ENCODE measurements around the gene BMPR2. TPM values are rescaled to one million over a fixed set of nuclear protein-coding genes. Genes with fewer than 3 reads are reported as not detected.
"Not testable (repeated sequence)": the region's sequence is repeated elsewhere in the genome, so short reads cannot be mapped to it uniquely, and the experiment has no call there.

BMPR2 gene
- polyA plus RNA-seq, 4 donors = 52.8 to 69.1 (median 65.4) TPM

DNA sequence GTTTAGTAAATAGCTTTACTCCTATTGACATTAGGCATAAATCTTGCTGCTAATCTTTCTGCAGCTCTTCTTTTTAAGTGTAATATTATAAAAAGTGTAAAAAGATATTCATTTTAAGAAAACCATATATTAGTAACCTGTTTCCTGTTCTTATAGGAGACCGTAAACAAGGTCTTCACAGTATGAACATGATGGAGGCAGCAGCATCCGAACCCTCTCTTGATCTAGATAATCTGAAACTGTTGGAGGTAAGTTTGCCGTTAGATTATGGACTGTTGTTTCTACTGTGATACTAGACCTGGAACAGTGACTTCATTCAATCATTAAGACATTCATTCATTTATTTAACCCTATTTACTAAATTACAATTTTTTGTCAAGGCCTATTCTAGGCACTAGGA, 138.6 kb downstream of the BMPR2 start:
- no peak for DNase-seq (ENCODE audit: low read depth in 4 of 4, low spot score in 3 of 4)

DNA sequence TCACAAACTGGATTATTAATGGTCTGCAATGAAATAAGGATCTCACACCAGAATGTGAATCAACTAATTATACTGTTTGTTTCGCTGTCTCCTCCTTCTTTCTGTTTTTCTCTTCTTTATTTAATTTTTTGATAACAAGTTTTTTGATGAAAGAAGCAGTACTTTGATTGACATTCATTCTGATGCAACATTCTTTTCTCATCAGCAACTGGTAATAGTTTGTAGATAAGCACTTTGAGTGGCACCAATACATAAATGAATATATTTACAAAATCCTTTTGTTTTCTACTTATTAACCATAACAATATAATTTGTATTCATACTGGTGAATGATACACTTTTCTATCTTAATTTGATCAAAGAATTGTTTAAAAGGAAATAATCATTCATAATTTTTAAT, 143.3 kb downstream of the BMPR2 start:
- DNase-seq (ENCODE audit: low read depth in 4 of 4, low spot score in 3 of 4) = no peak

DNA sequence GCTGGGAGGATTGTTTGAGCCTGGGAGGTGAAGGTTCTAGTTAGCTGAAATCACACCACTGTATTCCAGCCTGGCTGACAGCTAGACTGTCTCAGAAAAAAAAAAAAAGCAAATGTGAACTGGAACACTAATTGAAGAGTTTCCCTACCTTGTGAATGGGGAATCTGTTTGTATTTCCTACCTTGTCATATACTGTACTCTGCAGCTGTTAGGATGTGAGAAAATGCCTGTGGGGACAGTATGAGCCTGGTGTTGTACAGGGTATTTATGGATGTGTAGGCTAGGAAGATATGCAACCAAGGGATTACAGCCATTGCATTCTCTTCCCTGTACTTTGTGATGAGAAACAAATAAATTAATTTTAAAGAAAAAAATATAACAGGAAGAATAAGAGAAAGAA, 145.3 kb downstream of the BMPR2 start:
- DNase-seq (ENCODE audit: low read depth in 4 of 4, low spot score in 3 of 4) = no peak

DNA sequence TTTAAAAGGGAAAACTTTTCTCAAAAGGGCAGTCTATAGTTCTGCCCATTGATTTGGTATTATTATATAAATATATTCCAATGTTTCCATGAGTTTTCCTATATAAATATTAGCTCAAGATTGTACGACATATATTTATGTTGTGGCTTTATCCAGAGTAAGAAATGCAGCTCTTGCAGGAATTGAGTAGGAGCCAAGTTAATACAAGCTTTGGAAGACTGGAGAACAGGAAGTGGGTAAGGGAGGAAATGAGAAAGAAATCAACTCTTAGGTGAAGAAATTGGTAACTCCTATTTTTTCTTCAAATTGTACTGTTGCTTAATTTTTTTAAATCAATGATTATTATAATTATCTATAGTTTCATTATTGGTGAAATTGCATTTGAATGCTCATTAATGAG, 153.3 kb downstream of the BMPR2 start:
- no peak for DNase-seq (ENCODE audit: low read depth in 4 of 4, low spot score in 3 of 4)

DNA sequence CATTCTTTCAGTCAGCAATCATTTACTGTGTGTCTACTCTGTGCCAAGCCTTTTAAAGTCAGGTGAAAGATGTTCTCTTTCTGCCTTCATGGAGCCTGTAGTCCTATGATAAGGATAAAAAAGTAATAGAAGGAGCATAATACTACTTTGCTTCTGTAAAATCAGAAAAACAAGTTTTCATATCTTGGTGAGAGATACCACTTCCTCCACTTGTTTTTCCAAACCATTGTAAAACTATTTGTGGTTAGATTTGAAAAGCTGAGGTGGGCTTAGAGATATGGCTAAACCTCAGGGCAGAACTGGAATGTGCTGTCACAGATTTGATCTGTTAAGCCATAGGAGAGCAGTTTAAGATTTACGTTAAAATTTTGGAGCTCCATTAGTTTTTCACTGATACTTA, 153.9 kb downstream of the BMPR2 start:
- no peak for DNase-seq (ENCODE audit: low read depth in 4 of 4, low spot score in 3 of 4)

DNA sequence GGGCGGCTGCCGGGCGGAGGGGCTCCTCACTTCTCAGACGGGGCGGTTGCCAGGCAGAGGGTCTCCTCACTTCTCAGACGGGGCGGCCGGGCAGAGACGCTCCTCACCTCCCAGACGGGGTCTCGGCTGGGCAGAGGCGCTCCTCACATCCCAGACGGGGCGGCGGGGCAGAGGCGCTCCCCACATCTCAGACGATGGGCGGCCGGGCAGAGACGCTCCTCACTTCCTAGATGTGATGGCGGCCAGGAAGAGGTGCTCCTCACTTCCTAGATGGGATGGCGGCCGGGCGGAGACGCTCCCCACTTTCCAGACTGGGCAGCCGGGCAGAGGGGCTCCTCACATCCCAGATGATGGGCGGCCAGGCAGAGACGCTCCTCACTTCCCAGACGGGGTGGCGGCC, 159.2 kb downstream of the BMPR2 start:
- DNase-seq (ENCODE audit: low read depth in 4 of 4, low spot score in 3 of 4) = not testable (repeated sequence)

DNA sequence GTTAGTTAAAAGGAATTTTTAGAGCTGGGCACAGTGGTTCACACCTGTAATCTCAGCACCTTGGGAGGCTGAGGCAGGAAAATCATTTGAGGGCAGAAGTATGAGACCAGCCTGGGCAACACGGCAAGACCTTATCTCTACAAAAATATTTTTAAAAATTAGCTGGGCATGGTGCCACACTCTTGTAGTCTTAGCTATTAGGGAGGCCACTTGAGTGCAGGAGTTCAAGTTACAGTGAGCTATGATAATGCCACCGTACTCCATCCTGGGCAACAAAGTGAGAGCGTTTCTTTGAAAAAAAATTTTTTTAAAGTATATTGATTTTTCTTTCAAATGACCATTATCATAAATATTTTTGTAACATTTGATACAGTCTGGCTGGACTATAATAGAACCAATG, 165.0 kb downstream of the BMPR2 start:
- no peak for DNase-seq (ENCODE audit: low read depth in 4 of 4, low spot score in 3 of 4)

DNA sequence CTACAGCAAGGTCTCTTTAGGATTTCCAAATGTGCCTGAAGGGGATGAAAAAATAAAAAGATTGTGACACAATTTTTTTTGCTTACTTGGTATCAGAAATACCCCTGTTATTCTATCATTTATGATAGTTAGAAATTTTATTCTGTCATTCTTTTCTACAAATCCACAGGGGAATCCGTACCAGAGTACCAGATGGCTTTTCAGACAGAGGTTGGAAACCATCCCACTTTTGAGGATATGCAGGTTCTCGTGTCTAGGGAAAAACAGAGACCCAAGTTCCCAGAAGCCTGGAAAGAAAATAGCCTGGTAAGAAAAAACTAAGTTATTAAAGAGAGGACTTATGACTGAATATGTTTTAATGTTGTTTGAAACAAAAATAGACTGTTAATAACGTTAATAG, 166.0 kb downstream of the BMPR2 start:
- peak in 1 of 4 donors; percentile 7 for DNase-seq (ENCODE audit: low read depth in 4 of 4, low spot score in 3 of 4)

DNA sequence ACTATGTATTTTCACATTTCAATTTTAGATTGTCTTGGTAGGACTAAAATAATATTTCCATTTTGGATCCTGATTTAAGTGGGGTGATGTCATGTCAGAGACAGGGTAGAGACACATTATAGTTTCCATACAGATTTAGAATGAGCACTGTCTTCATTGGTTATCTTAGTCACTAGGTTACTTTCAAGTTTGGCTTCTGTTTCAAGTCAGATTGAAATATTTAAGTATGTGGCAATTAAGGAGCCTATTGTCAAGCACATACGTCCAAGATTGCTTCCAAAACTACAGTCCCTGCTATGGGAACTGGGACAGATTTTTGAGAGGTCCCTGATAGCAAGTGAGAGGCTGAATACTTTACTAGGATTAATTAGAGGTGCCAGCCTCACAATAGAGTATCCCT, 169.4 kb downstream of the BMPR2 start:
- no peak for DNase-seq (ENCODE audit: low read depth in 4 of 4, low spot score in 3 of 4)

DNA sequence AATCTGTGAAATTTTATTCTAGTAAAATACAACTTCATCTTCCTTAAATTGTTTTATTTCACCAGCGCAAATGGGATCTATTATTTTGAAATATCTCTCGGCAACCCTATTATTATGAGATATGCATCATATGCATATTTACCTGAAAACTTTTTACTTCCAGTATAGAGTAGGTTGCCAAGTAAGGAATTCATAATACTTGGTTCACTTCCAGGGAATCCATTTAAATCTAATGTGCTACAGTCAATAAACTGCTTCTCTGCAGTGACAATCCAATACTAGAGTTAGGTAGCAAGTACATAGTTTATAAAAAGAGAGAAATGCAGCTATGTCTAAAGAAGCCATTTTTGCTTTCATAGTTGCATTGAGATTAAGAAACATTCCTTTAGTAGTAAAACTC, 169.8 kb downstream of the BMPR2 start:
- no peak for DNase-seq (ENCODE audit: low read depth in 4 of 4, low spot score in 3 of 4)

DNA sequence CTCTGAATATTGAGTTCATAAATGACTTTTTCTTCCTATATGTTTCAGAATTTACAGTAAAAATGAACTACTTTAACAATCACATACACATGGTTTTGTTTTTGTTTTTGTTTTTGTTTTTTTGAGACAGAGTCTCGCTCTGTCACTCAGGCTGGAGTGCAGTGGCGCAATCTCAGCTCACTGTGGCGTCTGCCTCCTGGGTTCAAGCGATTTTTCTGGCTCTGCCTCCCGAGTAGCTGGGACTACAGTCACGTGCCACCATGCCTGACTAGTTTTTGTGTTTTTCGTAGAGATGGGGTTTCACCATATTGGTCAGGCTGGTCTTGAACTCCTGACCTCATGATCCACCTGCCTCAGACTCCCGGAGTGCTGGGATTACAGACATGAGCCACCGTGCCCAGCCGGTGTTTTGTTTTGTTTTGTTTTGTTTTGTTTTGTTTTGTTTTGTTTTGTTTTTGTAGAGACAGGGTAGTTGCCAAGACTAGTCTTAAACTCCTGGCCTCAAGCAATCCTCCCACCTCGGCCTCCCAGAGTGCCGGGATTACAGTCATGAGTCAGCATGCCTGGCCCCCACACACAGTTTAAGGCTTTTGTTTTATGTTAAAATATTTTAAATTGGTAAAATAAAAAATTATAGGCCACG, 170.5 kb downstream of the BMPR2 start:
- DNase-seq (ENCODE audit: low read depth in 4 of 4, low spot score in 3 of 4) = not testable (repeated sequence)

DNA sequence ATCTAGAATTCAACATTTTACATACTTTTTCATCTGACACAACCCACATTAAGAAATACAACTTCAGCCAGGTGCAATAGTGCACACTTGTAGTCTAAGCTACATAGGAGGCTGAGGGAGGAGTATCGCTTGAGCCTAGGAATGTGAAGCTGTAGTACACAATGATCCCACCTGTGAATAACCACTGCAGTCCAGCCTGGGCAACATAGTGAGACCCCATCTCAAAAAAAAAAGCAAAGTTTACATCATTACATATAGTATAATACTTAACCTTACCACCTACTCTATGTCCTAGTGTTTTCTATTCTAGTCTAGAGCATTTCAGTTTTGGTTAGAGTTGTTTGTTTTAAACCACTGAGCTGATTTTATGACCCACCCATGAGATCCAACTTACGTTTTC, 172.1 kb downstream of the BMPR2 start:
- DNase-seq (ENCODE audit: low read depth in 4 of 4, low spot score in 3 of 4) = no peak

DNA sequence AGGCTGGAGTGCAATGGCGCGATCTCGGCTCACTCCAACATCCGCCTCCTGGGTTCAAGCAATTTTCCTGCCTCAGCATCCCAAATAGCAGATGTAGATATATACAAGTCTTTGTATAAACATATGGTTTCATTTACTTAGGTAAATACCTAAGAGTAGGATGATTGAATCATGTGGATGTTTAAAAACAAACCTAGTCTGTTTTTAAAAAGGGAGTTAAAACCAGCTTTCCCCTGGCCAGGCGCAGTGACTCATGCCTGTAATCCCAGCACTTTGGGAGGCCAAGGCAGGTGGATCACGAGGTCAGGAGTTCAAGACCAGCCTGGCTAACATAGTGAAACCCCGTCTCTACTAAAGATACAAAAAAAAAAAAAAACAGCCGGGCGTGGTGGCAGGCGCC, 174.9 kb downstream of the BMPR2 start:
- not testable (repeated sequence) for DNase-seq (ENCODE audit: low read depth in 4 of 4, low spot score in 3 of 4)

DNA sequence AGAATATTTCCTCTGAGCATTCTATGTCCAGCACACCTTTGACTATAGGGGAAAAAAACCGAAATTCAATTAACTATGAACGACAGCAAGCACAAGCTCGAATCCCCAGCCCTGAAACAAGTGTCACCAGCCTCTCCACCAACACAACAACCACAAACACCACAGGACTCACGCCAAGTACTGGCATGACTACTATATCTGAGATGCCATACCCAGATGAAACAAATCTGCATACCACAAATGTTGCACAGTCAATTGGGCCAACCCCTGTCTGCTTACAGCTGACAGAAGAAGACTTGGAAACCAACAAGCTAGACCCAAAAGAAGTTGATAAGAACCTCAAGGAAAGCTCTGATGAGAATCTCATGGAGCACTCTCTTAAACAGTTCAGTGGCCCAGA, 179.2 kb downstream of the BMPR2 start:
- DNase-seq (ENCODE audit: low read depth in 4 of 4, low spot score in 3 of 4) = no peak

DNA sequence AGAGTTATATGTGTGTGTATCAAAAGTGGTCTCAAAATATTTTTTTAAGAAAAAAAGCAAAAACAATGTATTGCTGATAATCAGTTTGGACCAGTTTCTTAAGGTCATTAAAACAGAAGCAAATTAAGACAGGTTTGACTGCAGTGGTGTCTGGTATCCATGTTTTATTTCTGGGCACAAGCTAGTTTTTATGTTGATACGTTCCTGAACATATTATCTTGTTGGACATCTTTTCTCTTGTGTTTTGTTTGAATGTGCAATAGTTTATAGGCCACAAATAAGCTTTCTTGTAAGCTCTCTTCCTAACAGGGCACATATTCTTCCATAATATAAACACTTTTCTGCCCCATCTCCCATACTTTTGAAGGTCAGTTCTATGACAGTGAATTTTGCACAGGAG, 184.1 kb downstream of the BMPR2 start:
- DNase-seq (ENCODE audit: low read depth in 4 of 4, low spot score in 3 of 4) = no peak

DNA sequence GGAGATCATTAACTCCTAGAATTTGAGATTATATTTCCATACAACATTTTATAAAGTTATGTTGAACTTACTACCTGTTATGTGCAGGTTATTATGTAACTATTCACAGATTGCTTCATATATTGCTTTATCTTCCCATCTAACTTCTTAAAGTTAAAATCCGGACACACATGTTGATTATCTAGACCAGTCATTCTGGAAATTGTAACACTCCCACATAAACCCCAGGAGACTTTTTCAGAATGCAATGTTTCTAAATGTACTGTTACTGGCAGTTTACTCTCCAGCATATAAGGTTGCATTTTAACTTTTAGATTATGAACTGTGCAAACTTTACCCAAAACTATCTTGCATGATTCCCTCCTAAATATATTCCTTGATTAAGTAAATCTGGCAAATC, 188.1 kb downstream of the BMPR2 start:
- DNase-seq (ENCODE audit: low read depth in 4 of 4, low spot score in 3 of 4) = no peak

DNA sequence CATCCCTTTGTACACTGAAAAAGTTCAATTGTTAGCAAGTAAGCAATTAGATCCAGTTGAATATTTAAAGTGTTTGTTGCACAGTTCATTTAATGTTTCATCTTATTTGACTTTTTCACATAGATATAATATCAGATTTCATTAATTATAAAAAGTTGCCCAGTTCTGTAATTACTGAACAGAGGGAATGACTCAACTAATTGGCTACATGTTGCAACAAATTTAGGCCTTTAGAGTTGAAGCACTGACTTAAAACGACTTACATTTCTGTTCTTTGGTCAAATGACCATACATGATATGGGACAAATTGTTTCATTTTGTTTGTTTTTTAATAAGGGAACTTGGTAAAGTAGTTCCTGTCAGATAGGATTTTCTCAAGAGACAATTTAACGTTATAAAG, 190.2 kb downstream of the BMPR2 start:
- no peak for DNase-seq (ENCODE audit: low read depth in 4 of 4, low spot score in 3 of 4)

DNA sequence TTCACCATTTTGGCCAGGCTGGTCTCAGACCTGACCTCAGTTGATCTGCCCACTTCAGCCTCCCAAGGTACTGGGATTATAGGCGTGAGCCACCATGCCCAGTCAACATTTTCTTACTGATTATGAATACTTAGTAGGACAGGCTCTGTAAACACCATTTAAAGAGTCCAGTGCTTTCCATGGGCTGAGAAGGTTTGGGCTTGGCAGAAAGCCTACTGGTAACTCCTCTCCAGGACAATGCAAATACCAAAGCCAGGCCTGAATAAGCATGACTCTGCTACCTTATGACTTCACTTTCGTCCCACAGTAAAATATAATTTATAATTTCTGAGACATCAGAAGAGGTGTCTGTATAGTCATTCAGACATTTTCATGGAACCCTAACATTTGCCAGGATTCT, 198.4 kb downstream of the BMPR2 start:
- no peak for DNase-seq (ENCODE audit: low read depth in 4 of 4, low spot score in 3 of 4)

DNA sequence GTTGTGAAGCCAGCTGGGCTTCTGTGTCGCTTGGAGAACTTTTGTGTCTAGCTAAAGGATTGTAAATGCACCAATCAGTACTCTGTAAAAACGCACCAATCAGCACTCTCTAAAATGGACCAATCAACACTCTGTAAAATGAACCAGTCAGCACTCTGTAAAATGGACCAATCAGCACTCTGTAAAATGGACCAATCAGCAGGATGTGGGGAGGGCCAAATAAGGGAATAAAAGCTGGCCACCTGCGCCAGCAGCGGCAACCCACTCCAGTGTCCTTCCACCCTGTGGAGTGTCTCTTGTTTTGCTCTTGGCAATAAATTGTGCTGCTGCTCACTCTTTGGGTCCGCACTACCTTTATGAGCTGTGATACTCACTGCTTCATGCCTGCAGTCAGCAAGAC, 199.1 kb downstream of the BMPR2 start:
- DNase-seq (ENCODE audit: low read depth in 4 of 4, low spot score in 3 of 4) = not testable (repeated sequence)

DNA sequence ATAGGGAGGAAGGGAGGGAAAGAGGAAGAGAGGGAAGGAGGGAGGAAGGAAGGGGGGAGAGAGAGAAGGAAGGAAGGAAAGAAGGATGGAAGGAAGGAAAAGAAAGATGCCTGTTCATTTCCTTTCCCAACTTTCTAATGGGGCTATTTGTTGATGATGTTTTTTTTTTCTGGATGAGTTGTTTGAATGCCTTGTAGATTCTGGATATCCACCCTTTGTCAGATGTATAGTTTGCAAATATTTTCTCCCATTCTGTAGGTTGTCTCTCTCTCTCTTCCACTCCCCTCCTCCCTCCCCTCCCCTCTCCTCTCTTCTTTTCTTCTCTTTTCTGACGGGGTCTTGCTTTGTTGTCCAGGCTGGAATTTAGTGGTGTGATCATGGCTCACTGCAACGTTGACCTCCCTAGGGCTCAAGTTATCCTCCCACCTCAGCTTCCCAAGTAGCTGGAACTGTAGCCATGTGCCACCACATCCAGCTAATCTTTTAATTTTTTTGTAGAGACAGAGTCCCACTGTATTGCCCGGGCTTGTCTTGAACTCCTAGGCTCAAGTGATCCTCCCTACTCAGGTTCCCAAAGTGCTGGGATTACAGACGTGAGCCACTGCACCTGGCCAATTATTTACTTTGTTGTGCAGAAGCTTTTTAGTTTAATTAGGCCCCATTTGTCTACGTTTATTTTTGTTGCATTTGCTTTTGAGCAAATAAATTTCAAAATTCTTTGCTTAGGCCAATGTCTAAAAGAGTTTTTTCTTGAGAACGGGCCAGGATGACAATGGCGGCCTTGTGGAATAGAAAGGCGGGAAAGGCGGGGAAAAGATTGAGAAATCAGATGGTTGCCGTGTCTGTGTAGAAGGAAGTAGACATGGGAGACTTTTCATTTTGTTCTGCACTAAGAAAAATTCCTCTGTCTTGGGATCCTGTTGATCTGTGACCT, 201.4 kb downstream of the BMPR2 start:
- DNase-seq (ENCODE audit: low read depth in 4 of 4, low spot score in 3 of 4) = no peak

DNA sequence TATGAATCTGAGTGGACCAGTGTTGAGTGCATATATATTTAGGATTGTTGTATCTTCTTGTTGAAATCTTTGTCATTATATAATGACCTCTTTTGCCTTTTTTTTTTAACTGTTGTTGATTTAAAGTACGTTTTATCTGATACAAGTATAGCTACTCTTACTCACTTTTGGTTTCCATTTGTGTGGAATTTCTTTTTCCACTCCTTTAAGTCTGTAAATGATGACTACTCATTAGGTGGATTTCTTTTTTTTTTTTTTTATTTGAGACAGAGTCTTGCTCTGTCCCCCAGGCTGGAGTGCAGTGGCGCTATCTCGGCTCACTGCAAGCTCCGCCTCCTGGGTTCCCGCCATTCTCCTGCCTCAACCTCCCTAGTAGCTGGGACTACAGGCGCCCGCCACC, 206.7 kb downstream of the BMPR2 start:
- not testable (repeated sequence) for DNase-seq (ENCODE audit: low read depth in 4 of 4, low spot score in 3 of 4)

DNA sequence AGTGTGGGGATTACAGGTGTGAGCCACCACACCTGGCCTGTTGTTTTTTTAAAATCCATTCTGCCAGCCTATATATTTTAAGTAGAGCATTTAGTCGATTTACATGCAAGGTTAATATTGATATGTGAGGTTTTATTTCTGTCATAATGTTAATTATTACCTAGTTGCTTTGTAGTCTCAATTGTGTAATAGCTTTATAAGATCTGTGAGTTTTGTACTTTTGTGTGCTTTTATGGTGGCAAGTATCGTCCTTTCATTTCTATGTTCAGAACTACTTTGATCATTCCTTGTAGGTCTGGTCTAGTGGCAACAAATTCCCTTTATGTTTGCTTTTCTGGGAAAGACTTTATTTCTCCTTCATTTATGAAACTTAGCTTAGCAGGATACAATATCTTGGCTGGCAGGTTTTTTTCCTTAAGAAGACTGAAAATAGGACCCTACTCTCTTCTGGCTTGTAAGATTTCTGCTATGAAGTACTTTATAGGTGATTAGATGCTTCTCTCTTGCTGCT, 207.6 kb downstream of the BMPR2 start:
- no peak for DNase-seq (ENCODE audit: low read depth in 4 of 4, low spot score in 3 of 4)

Data from right renal pelvis (tissue), 4 donors.